ENCODE results near the gene ALDH16A1. TPM values are rescaled to one million over a fixed set of nuclear protein-coding genes. Genes with fewer than 3 reads are reported as not detected.

The ALDH16A1 gene
- total RNA-seq, 1 experiment from 2014 or later: 40.9 TPM

DNA sequence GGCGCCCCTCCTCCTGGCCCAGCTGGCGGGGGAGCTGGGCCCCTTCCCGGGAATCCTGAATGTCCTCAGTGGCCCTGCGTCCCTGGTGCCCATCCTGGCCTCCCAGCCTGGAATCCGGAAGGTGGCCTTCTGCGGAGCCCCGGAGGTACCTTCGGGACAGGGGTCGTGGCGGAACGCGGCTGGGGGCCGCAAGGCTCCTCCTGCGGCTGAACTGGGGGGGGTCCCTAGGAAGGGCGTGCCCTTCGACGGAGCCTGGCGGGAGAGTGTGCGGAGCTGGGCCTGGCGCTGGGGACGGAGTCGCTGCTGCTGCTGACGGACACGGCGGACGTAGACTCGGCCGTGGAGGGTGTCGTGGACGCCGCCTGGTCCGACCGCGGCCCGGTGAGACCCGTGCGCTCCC, 8.6 kb downstream of the ALDH16A1 start:
- H3K27me3 ChIP-seq (ENCODE audit: insufficient read depth, low read depth): no peaks in the 10 kb centered on the region
- H3K9me2 ChIP-seq (ENCODE audit: insufficient read depth): no peaks in the 10 kb centered on the region
- no peaks in the 10 kb centered on the region for H3K79me2 ChIP-seq (ENCODE audit: low read depth)
- ChIA-PET CTCF (no interaction called here), POLR2A (ENCODE audit: unreplicated experiment) (no interaction called here)
- H3K4me1 ChIP-seq (replicated peaks; ENCODE audit: insufficient read depth): no peaks in the 10 kb centered on the region
- H4K20me1 ChIP-seq (ENCODE audit: insufficient read depth): no peaks in the 10 kb centered on the region
- no peak overlapping the region for H3K4me3 ChIP-seq
- intact Hi-C loops (cut with micrococcal nuclease; ENCODE audit: unreplicated experiment): no loop called here
- no TSS peak for BruUV-seq (replicated peaks)
- TF ChIP-seq EZH2 (IDR thresholded peaks at IDR 0.05; ENCODE audit: low read depth): no peak
- TF ChIP-seq, protein P1, sequence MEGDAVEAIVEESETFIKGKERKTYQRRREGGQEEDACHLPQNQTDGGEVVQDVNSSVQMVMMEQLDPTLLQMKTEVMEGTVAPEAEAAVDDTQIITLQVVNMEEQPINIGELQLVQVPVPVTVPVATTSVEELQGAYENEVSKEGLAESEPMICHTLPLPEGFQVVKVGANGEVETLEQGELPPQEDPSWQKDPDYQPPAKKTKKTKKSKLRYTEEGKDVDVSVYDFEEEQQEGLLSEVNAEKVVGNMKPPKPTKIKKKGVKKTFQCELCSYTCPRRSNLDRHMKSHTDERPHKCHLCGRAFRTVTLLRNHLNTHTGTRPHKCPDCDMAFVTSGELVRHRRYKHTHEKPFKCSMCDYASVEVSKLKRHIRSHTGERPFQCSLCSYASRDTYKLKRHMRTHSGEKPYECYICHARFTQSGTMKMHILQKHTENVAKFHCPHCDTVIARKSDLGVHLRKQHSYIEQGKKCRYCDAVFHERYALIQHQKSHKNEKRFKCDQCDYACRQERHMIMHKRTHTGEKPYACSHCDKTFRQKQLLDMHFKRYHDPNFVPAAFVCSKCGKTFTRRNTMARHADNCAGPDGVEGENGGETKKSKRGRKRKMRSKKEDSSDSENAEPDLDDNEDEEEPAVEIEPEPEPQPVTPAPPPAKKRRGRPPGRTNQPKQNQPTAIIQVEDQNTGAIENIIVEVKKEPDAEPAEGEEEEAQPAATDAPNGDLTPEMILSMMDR (conservative IDR thresholded peaks at IDR 0.05): no peak
- H3F3A ChIP-seq (ENCODE audit: insufficient read depth, low read depth): peaks cover 8% of the 10 kb centered on the region
- H2AFZ ChIP-seq: no peak overlapping the region
- DNase-seq: no peak
- peaks cover 4% of the 10 kb centered on the region for H3K36me3 ChIP-seq (ENCODE audit: low read depth)
- no peak overlapping the region for H3K4me2 ChIP-seq
- no peak overlapping the region for H3K27ac ChIP-seq
- H3K9me3 ChIP-seq (ENCODE audit: insufficient read depth, low read depth): no peaks in the 10 kb centered on the region

DNA sequence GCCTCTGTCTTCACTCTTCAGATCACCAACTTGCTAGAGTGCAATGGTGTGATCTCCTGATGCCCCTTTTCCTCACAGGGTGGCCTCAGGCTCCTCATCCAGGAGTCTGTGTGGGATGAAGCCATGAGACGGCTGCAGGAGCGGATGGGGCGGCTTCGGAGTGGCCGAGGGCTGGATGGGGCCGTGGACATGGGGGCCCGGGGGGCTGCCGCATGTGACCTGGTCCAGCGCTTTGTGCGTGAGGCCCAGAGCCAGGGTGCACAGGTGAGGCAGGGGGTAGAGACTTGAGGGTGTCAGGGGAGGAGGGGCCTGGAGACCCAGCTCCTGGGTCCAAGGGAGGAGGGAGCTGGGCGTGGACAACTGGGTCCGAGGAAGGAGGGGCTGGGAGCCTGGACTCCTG, 9.5 kb downstream of the ALDH16A1 start:
- intact Hi-C loops (cut with micrococcal nuclease; ENCODE audit: unreplicated experiment): no loop called here
- no peak overlapping the region for H3K4me2 ChIP-seq
- H3K4me3 ChIP-seq: no peak overlapping the region
- H3K9me2 ChIP-seq (ENCODE audit: insufficient read depth): no peaks in the 10 kb centered on the region
- TF ChIP-seq, protein P1 (conservative IDR thresholded peaks at IDR 0.05): no peak
- TF ChIP-seq EZH2 (IDR thresholded peaks at IDR 0.05; ENCODE audit: low read depth): no peak
- H3K27me3 ChIP-seq (ENCODE audit: insufficient read depth, low read depth): no peaks in the 10 kb centered on the region
- no peak for DNase-seq
- peaks cover 8% of the 10 kb centered on the region for H3F3A ChIP-seq (ENCODE audit: insufficient read depth, low read depth)
- no peaks in the 10 kb centered on the region for H4K20me1 ChIP-seq (ENCODE audit: insufficient read depth)
- ChIA-PET CTCF (no interaction called here), POLR2A (ENCODE audit: unreplicated experiment) (interaction anchor here (0.6 kb wide), 1 partner anchor 97 kb away, joined by 5 read pairs; no protein-coding TSS in a partner anchor)
- H3K27ac ChIP-seq: no peak overlapping the region
- peaks cover 4% of the 10 kb centered on the region for H3K36me3 ChIP-seq (ENCODE audit: low read depth)
- no peaks in the 10 kb centered on the region for H3K79me2 ChIP-seq (ENCODE audit: low read depth)
- H2AFZ ChIP-seq: no peak overlapping the region
- no peaks in the 10 kb centered on the region for H3K9me3 ChIP-seq (ENCODE audit: insufficient read depth, low read depth)
- H3K4me1 ChIP-seq (replicated peaks; ENCODE audit: insufficient read depth): no peaks in the 10 kb centered on the region
- no TSS peak for BruUV-seq (replicated peaks)

DNA sequence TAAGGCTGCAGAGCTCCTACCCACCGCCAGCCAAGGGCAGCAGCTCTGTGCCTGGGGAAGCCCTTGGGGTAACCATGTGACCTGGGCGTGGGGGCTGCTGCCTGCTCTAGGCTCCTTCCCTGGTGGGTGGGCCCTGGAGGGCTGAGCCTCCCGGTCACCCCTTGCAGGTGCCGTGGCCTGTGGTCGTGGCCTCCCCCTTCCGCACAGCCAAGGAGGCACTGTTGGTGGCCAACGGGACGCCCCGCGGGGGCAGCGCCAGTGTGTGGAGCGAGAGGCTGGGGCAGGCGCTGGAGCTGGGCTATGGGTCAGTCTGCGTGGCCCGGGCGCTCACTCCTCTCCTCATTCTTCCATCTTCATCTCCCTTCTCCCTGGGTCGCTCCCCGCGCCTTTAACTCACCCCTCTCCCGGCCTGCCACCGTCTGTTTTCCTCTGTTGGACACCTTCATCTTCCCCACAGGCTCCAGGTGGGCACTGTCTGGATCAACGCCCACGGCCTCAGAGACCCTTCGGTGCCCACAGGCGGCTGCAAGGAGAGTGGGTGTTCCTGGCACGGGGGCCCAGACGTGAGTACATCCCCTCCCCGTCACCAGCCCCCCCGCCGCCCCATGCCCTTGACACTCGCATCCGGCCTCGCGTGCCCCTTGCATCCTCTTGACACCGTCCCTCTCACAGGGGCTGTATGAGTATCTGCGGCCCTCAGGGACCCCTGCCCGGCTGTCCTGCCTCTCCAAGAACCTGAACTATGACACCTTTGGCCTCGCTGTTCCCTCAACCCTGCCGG, 11.1 kb downstream of the ALDH16A1 start:
- POLR2A ChIA-PET (ENCODE audit: unreplicated experiment): no interaction called here
- H3K79me2 ChIP-seq (ENCODE audit: low read depth): no peaks in the 10 kb centered on the region
- H3K4me2 ChIP-seq: no peak overlapping the region
- peaks cover 4% of the 10 kb centered on the region for H3K36me3 ChIP-seq (ENCODE audit: low read depth)
- no peak overlapping the region for H2AFZ ChIP-seq
- DNase-seq: no peak
- no peak overlapping the region for H3K4me3 ChIP-seq
- CTCF ChIA-PET: no interaction called here
- H3K27ac ChIP-seq: no peak overlapping the region
- no peaks in the 10 kb centered on the region for H3K27me3 ChIP-seq (ENCODE audit: insufficient read depth, low read depth)
- intact Hi-C loops (cut with micrococcal nuclease; ENCODE audit: unreplicated experiment): no loop called here
- peaks cover 14% of the 10 kb centered on the region for H3F3A ChIP-seq (ENCODE audit: insufficient read depth, low read depth)
- no peaks in the 10 kb centered on the region for H4K20me1 ChIP-seq (ENCODE audit: insufficient read depth)
- no peaks in the 10 kb centered on the region for H3K4me1 ChIP-seq (replicated peaks; ENCODE audit: insufficient read depth)
- no peak for TF ChIP-seq EZH2 (IDR thresholded peaks at IDR 0.05; ENCODE audit: low read depth)
- TF ChIP-seq, protein P1 (conservative IDR thresholded peaks at IDR 0.05): no peak
- no TSS peak for BruUV-seq (replicated peaks)
- no peaks in the 10 kb centered on the region for H3K9me2 ChIP-seq (ENCODE audit: insufficient read depth)
- H3K9me3 ChIP-seq (ENCODE audit: insufficient read depth, low read depth): no peaks in the 10 kb centered on the region
